ENCODE data around the gene REN. TPM values are rescaled to one million over a fixed set of nuclear protein-coding genes. Genes with fewer than 3 reads are reported as not detected.

Gene REN
- polyA plus RNA-seq, 4 donors, result 55.1 to 138 (median 79.4) TPM

GRCh38 chr1:204192046-204192445 lies 25.9 kb upstream of the REN start:
- no peak for DNase-seq (ENCODE audit: low read depth in 4 of 4, low spot score in 2 of 4)

GRCh38 chr1:204191456-204191855 lies 25.3 kb upstream of the REN start:
- no peak for DNase-seq (ENCODE audit: low read depth in 4 of 4, low spot score in 2 of 4)

GRCh38 chr1:204190212-204191211 lies 24.4 kb upstream of the REN start:
- DNase-seq (ENCODE audit: low read depth in 4 of 4, low spot score in 2 of 4), result no peak

- DNase-seq (ENCODE audit: low read depth in 4 of 4, low spot score in 2 of 4), result no peak
Observed at GRCh38 chr1:204188959-204189639, 23.0 kb upstream of the REN start.

- no peak for DNase-seq (ENCODE audit: low read depth in 4 of 4, low spot score in 2 of 4)
Observed at GRCh38 chr1:204186597-204186996, 20.5 kb upstream of the REN start.

GRCh38 chr1:204181116-204181515 lies 15.0 kb upstream of the REN start:
- no peak for DNase-seq (ENCODE audit: low read depth in 4 of 4, low spot score in 2 of 4)

- no peak for DNase-seq (ENCODE audit: low read depth in 4 of 4, low spot score in 2 of 4)
Observed at GRCh38 chr1:204180133-204180532, 14.0 kb upstream of the REN start.

- DNase-seq (ENCODE audit: low read depth in 4 of 4, low spot score in 2 of 4), result no peak
Observed at GRCh38 chr1:204178487-204179281, 12.5 kb upstream of the REN start.

- DNase-seq (ENCODE audit: low read depth in 4 of 4, low spot score in 2 of 4), result no peak
Observed at GRCh38 chr1:204177133-204177532, 11.0 kb upstream of the REN start.

- no peak for DNase-seq (ENCODE audit: low read depth in 4 of 4, low spot score in 2 of 4)
Observed at GRCh38 chr1:204176049-204176448, 9.9 kb upstream of the REN start.

- no peak for DNase-seq (ENCODE audit: low read depth in 4 of 4, low spot score in 2 of 4)
Observed at GRCh38 chr1:204174958-204175357, 8.8 kb upstream of the REN start.

GRCh38 chr1:204172404-204173029 lies 6.4 kb upstream of the REN start:
- no peak for DNase-seq (ENCODE audit: low read depth in 4 of 4, low spot score in 2 of 4)

GRCh38 chr1:204171751-204172178 lies 5.6 kb upstream of the REN start:
- DNase-seq (ENCODE audit: low read depth in 4 of 4, low spot score in 2 of 4), result no peak

GRCh38 chr1:204170494-204171155 lies 4.5 kb upstream of the REN start:
- no peak for DNase-seq (ENCODE audit: low read depth in 4 of 4, low spot score in 2 of 4)

- no peak for DNase-seq (ENCODE audit: low read depth in 4 of 4, low spot score in 2 of 4)
Observed at GRCh38 chr1:204169858-204170257, 3.7 kb upstream of the REN start.

GRCh38 chr1:204167730-204168129 lies 1.6 kb upstream of the REN start:
- no peak for DNase-seq (ENCODE audit: low read depth in 4 of 4, low spot score in 2 of 4)

GRCh38 chr1:204162494-204163074 lies 3.6 kb downstream of the REN start:
- peak in 3 of 4 donors; percentile 53 to 64 (median 63) for DNase-seq (ENCODE audit: low read depth in 4 of 4, low spot score in 2 of 4)

- DNase-seq (ENCODE audit: low read depth in 4 of 4, low spot score in 2 of 4), result peak in 1 of 4 donors; percentile 13
Observed at GRCh38 chr1:204161609-204162493, 4.3 kb downstream of the REN start.
